Activated CD8-positive, alpha-beta memory T cell treated with anti-CD3 and anti-CD28 coated beads for 48 hours (primary cell): ENCODE measurements around the gene SLC2A1.
"Not testable (repeated sequence)": the region's sequence is repeated elsewhere in the genome, so short reads cannot be mapped to it uniquely, and the experiment has no call there.

Experiments
- DNase-seq, 3 experiments: peaks; one replicate each; pipeline ENCODE4 v3.0.0-alpha.2; 2020; ENCODE audit warnings: low read depth in 2 of 3, low spot score in 2 of 3

The SLC2A1 gene

GRCh38 chr1:42930178-42931107, 28.2 kb downstream of the SLC2A1 start:
- DNase-seq = no peak

GRCh38 chr1:42929434-42930177, 29.1 kb downstream of the SLC2A1 start:
- no peak for DNase-seq

- DNase-seq = no peak
Measured at GRCh38 chr1:42928859-42929258, 29.8 kb downstream of the SLC2A1 start.

- no peak for DNase-seq
Measured at GRCh38 chr1:42927920-42928505, 30.7 kb downstream of the SLC2A1 start.

GRCh38 chr1:42927274-42927841, 31.3 kb downstream of the SLC2A1 start:
- no peak for DNase-seq

- no peak for DNase-seq
Measured at GRCh38 chr1:42926879-42927242, 31.8 kb downstream of the SLC2A1 start.

GRCh38 chr1:42926235-42926878, 32.3 kb downstream of the SLC2A1 start:
- no peak for DNase-seq

- no peak for DNase-seq
Measured at GRCh38 chr1:42924851-42925760, 33.6 kb downstream of the SLC2A1 start.

- peak; percentile 82 to 89 (median 85) for DNase-seq
Measured at GRCh38 chr1:42924082-42924850, 34.4 kb downstream of the SLC2A1 start.

GRCh38 chr1:42923367-42924081, 35.1 kb downstream of the SLC2A1 start:
- no peak for DNase-seq

GRCh38 chr1:42922687-42923366, 35.8 kb downstream of the SLC2A1 start:
- DNase-seq = no peak

GRCh38 chr1:42921769-42922168, 36.9 kb downstream of the SLC2A1 start:
- DNase-seq = no peak

- DNase-seq = not testable (repeated sequence)
Measured at GRCh38 chr1:42919651-42920050, 39.0 kb downstream of the SLC2A1 start.

GRCh38 chr1:42917241-42917495, 41.5 kb downstream of the SLC2A1 start:
- no peak for DNase-seq

- no peak for DNase-seq
Measured at GRCh38 chr1:42915456-42915855, 43.2 kb downstream of the SLC2A1 start.

- DNase-seq = no peak
Measured at GRCh38 chr1:42914092-42914627, 44.5 kb downstream of the SLC2A1 start.

GRCh38 chr1:42913426-42914091, 45.1 kb downstream of the SLC2A1 start:
- DNase-seq = no peak
